ENCODE measurements around the gene NTRK1.

Gene NTRK1

DNA sequence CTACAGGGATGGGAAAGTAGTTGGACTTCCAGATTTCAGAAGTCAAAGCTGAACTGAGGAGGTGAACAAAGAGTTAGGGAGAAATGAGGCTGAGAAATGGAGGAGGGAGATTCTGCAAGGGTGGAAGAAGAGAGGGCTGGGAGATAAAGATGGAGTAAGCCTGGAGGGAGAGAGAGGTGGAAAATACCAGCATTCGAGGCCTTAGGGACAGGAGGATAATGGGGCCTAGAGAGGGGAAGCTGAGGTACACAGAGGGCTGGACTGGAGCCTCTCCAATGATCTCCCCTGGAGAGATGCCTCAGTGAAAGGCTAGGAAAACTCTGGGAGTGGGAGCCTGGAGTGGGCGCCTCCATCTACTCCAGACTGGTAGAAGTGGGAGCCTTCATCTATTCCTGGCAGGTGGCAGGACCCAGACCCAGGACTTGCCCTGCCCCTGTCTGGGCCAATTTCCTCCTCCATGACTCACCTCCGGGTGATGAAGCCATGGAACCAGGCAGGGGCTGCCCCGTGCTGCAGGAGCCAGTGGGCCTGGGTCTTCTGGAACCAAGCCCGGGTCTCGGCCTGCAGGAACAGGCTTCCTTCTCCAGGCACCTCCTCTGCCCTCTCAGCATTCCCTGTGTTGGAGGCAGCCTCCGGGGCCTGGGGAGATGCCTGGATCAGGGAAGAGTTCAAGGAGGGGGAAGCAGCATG lies 45.9 kb upstream of the NTRK1 start:
- TF ChIP-seq CTCF (IDR thresholded peaks at IDR 0.05; ENCODE audit: low read depth, low read length) (no peak), MYC (IDR thresholded peaks at IDR 0.05; ENCODE audit: low read depth, low read length) (no peak), MAX (IDR thresholded peaks at IDR 0.05; ENCODE audit: low read depth, low read length) (no peak), POLR2A (IDR thresholded peaks at IDR 0.05; ENCODE audit: extremely low read depth, insufficient read length) (no peak)
- no peak for DNase-seq (ENCODE audit: low read depth)
- H3K4me3 ChIP-seq (ENCODE audit: low read depth, low read length): no peak overlapping the region

- DNase-seq (ENCODE audit: low read depth): no peak
- H3K4me3 ChIP-seq (ENCODE audit: low read depth, low read length): no peak overlapping the region
- TF ChIP-seq MAX (IDR thresholded peaks at IDR 0.05; ENCODE audit: low read depth, low read length): no peak
These were observed 45.3 kb upstream of the NTRK1 start for GRCh38 chr1:156815307-156815826.

DNA sequence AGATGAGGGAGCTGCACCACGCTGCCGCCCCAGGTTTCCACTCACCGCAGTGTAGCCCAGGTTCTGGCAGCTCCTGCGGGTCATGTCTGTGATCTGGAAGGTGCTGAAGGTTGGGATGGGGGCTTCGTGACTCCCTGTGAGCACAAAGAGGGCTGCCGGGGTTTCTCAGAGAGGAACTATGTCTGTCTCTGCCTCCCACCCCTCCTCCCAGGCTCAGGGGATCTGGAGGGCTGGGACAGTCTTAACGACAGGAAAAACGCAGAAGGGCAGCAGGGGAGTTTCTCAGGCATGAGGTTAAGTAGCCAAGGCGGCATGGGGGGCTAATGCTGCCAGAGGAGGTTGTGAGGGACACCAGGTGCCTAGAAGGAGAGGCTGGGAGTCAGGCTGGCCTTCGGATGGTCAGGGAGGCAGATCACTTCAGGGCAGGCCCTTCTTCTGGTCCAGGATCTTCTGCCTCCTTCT lies 44.7 kb upstream of the NTRK1 start:
- no peak for DNase-seq (ENCODE audit: low read depth)
- H3K4me3 ChIP-seq (ENCODE audit: low read depth, low read length): no peak overlapping the region
- TF ChIP-seq MAX (IDR thresholded peaks at IDR 0.05; ENCODE audit: low read depth, low read length) (no peak), CTCF (IDR thresholded peaks at IDR 0.05; ENCODE audit: low read depth, low read length) (no peak), POLR2A (IDR thresholded peaks at IDR 0.05; ENCODE audit: extremely low read depth, insufficient read length) (no peak), MYC (IDR thresholded peaks at IDR 0.05; ENCODE audit: low read depth, low read length) (no peak)

DNA sequence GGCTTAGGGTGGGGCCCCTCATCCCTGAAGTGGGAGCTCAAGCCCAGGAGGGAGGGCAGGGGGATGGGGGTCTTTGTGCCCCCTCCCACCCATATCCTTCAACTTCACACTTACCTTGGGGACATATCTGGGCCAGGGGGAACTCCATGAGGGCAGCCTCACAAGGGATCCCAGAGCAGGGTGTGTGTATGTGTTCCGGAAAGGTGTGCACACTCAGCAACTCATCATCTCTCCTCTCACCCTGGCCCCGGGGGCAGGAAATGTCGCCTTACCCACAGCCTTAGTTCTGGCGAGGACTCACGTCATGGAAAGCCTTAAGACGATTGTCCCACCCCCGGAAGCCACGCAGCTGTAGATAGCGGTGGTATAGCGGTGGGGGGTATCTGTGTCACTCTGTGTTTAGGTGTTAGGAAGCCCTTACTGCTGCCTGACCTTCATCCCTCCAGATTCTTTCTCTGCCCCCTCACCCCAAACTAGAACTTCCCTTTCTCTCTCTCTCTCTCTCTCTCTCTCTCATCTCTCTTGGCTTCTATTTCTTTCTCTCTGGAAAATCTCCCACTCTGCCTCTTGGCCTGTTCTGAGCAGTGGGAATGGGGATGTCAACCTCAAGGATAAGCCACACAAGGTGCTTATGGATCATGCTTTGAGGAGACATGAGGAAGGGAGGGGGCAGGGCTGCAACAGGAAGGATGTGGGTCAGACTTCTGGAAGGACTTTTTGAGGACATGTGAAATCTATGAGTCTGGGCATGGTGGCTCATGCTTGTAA lies 43.9 kb upstream of the NTRK1 start, which contains the start of gene SH2D2A:
SH2D2A (minus strand) TSS at position 288 of the 768 bp plus-strand sequence; CDS start at position 148, 140 bp downstream.
- DNase-seq (ENCODE audit: low read depth): peak; percentile 81
- TF ChIP-seq MYC (IDR thresholded peaks at IDR 0.05; ENCODE audit: low read depth, low read length) (no peak), CTCF (IDR thresholded peaks at IDR 0.05; ENCODE audit: low read depth, low read length) (no peak), POLR2A (IDR thresholded peaks at IDR 0.05; ENCODE audit: extremely low read depth, insufficient read length) (peak; percentile 16), MAX (IDR thresholded peaks at IDR 0.05; ENCODE audit: low read depth, low read length) (no peak)
- H3K4me3 ChIP-seq (ENCODE audit: low read depth, low read length): no peak within 1 kb of the TSS

- no peak for DNase-seq (ENCODE audit: low read depth)
- TF ChIP-seq POLR2A (IDR thresholded peaks at IDR 0.05; ENCODE audit: extremely low read depth, insufficient read length) (no peak), MYC (IDR thresholded peaks at IDR 0.05; ENCODE audit: low read depth, low read length) (no peak), CTCF (IDR thresholded peaks at IDR 0.05; ENCODE audit: low read depth, low read length) (no peak), MAX (IDR thresholded peaks at IDR 0.05; ENCODE audit: low read depth, low read length) (no peak)
- H3K4me3 ChIP-seq (ENCODE audit: low read depth, low read length): no peak overlapping the region
These were observed 38.9 kb upstream of the NTRK1 start for GRCh38 chr1:156821801-156822200.

DNA sequence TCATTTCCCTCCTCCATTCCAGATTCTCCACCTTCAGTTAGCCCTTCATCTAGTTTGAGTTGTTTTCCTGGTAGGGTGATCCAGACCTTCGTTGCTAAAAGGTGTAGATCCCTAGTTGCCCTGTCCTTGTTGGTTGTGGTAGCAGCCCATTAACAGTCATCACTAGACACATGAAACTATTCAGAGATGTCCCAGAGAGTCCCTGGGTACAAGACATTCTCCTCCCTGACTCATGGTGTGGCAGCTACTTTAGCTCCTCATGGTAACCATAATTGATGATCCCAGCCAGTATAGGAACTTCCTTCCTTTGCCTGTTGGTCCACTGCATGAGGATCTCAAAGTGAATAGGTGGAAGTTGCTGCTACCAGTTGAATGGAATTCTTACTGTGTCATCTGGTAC lies 38.0 kb upstream of the NTRK1 start:
- no peak for TF ChIP-seq CTCF (IDR thresholded peaks at IDR 0.05; ENCODE audit: low read depth, low read length)
- TF ChIP-seq MYC (IDR thresholded peaks at IDR 0.05; ENCODE audit: low read depth, low read length): no peak
- TF ChIP-seq MAX (IDR thresholded peaks at IDR 0.05; ENCODE audit: low read depth, low read length): no peak
- TF ChIP-seq POLR2A (IDR thresholded peaks at IDR 0.05; ENCODE audit: extremely low read depth, insufficient read length): no peak
- DNase-seq (ENCODE audit: low read depth): no peak
- no peak overlapping the region for H3K4me3 ChIP-seq (ENCODE audit: low read depth, low read length)
